GM19043 (cell line): ENCODE data around the gene UGT1A8.

ENCODE experiments used
- ATAC-seq: cut with Tn5 transposase; IDR thresholded peaks from one replicate; pipeline ENCODE4 v1.9.1; 2021; ENCODE audit warnings: low read depth; ENCODE audit not compliant: unreplicated experiment

Gene UGT1A8

GRCh38 chr2:233814056-233814835 lies 196.8 kb downstream of the UGT1A8 start:
- no peak for ATAC-seq

GRCh38 chr2:233815861-233816260 lies 198.4 kb downstream of the UGT1A8 start:
- no peak for ATAC-seq

GRCh38 chr2:233816334-233816733 lies 198.9 kb downstream of the UGT1A8 start:
- ATAC-seq: no peak

GRCh38 chr2:233816771-233817170 lies 199.3 kb downstream of the UGT1A8 start:
- ATAC-seq: no peak

GRCh38 chr2:233817361-233817911 lies 200.0 kb downstream of the UGT1A8 start:
- no peak for ATAC-seq

GRCh38 chr2:233817995-233818638 lies 200.7 kb downstream of the UGT1A8 start:
- ATAC-seq: no peak

- ATAC-seq: no peak
Observed at GRCh38 chr2:233818639-233819621, 201.5 kb downstream of the UGT1A8 start.

GRCh38 chr2:233819884-233820773 lies 202.7 kb downstream of the UGT1A8 start:
- ATAC-seq: no peak

- no peak for ATAC-seq
Observed at GRCh38 chr2:233820774-233821105, 203.3 kb downstream of the UGT1A8 start.

GRCh38 chr2:233821196-233821595 lies 203.8 kb downstream of the UGT1A8 start:
- ATAC-seq: no peak

GRCh38 chr2:233821709-233822100 lies 204.3 kb downstream of the UGT1A8 start:
- ATAC-seq: no peak

- ATAC-seq: no peak
Observed at GRCh38 chr2:233822101-233822771, 204.8 kb downstream of the UGT1A8 start.
